H9 (cell line): ENCODE results near the gene IL1R2. TPM values are rescaled to one million over a fixed set of nuclear protein-coding genes. Genes with fewer than 3 reads are reported as not detected.

Experiments
- DNase-seq: peaks from one replicate; pipeline ENCODE4 v3.0.0-alpha.2; 2017
- H2AFZ ChIP-seq: one replicate; pipeline ENCODE4 v1.6.1; 2013; ENCODE audit warnings: mild to moderate bottlenecking, low read length, control low read depth, moderate library complexity
- H2AK5ac ChIP-seq: 2 replicates; pipeline ENCODE4 v1.6.1; 2013; ENCODE audit warnings: low read length, control low read depth, mixed read lengths; ENCODE audit not compliant: insufficient read length
- H2BK120ac ChIP-seq: one replicate; pipeline ENCODE4 v1.6.1; 2013; ENCODE audit warnings: low read depth, mild to moderate bottlenecking, low read length, control low read depth, inconsistent platforms; ENCODE audit not compliant: poor library complexity, severe bottlenecking
- H2BK12ac ChIP-seq: 2 replicates; pipeline ENCODE4 v1.6.1; 2013; ENCODE audit warnings: low read length, control low read depth, mixed read lengths, low read depth; ENCODE audit not compliant: insufficient read length
- H2BK15ac ChIP-seq: 2 replicates; pipeline ENCODE4 v1.6.1; 2013; ENCODE audit warnings: low read depth, low read length, control low read depth
- H2BK20ac ChIP-seq: one replicate; pipeline ENCODE4 v1.6.1; 2013; ENCODE audit warnings: low read depth, mild to moderate bottlenecking, low read length, control low read depth, inconsistent platforms; ENCODE audit not compliant: poor library complexity, severe bottlenecking
- H2BK5ac ChIP-seq: 2 replicates; pipeline ENCODE4 v1.6.1; 2013; ENCODE audit warnings: low read length, control low read depth, mixed read lengths; ENCODE audit not compliant: insufficient read length
- H3K14ac ChIP-seq: 2 replicates; pipeline ENCODE4 v1.6.1; 2013; ENCODE audit warnings: low read length, control low read depth; ENCODE audit not compliant: insufficient read depth
- H3K18ac ChIP-seq: 2 replicates; pipeline ENCODE4 v1.6.1; 2013; ENCODE audit warnings: low read depth, mild to moderate bottlenecking, mixed read lengths, low read length, control low read depth; ENCODE audit not compliant: insufficient read length
- H3K23ac ChIP-seq: 2 replicates; pipeline ENCODE4 v1.6.1; 2013; ENCODE audit warnings: low read length, control low read depth, mixed read lengths, low read depth; ENCODE audit not compliant: insufficient read length
- H3K23me2 ChIP-seq: 2 replicates; pipeline ENCODE4 v1.6.1; 2013; ENCODE audit warnings: low read depth, mild to moderate bottlenecking, mixed read lengths, low read length, control low read depth; ENCODE audit not compliant: insufficient read length, poor library complexity, severe bottlenecking
- H3K27ac ChIP-seq: 2 replicates; pipeline ENCODE4 v1.5.1; 2013; ENCODE audit warnings: low read length, control low read depth, mixed read lengths, low read depth; ENCODE audit not compliant: insufficient read length
- H3K27me3 ChIP-seq: 2 replicates; pipeline ENCODE4 v1.6.1; 2013; ENCODE audit warnings: low read length, control low read depth, inconsistent platforms; ENCODE audit not compliant: insufficient read depth
- H3K4ac ChIP-seq: 2 replicates; pipeline ENCODE4 v1.6.1; 2013; ENCODE audit warnings: low read depth, mild to moderate bottlenecking, control low read depth, inconsistent platforms, low read length, moderate library complexity
- H3K4me1 ChIP-seq: 2 replicates; pipeline ENCODE4 v1.6.1; 2013; ENCODE audit warnings: low read length, control low read depth, inconsistent platforms; ENCODE audit not compliant: insufficient read depth
- H3K4me2 ChIP-seq: 2 replicates; pipeline ENCODE4 v1.6.1; 2013; ENCODE audit warnings: low read length, control low read depth, mixed read lengths; ENCODE audit not compliant: insufficient read length, insufficient read depth
- H3K56ac ChIP-seq: 2 replicates; pipeline ENCODE4 v1.6.1; 2013; ENCODE audit warnings: low read depth, mild to moderate bottlenecking, mixed read lengths, low read length, control low read depth; ENCODE audit not compliant: insufficient read length
- H3K79me1 ChIP-seq: 2 replicates; pipeline ENCODE4 v1.6.1; 2013; ENCODE audit warnings: low read depth, mild to moderate bottlenecking, moderate library complexity, low read length, control low read depth, inconsistent platforms; ENCODE audit not compliant: insufficient read depth, poor library complexity, severe bottlenecking
- H3K79me2 ChIP-seq: 2 replicates; pipeline ENCODE4 v1.6.1; 2013; ENCODE audit warnings: low read length, control low read depth, inconsistent platforms; ENCODE audit not compliant: insufficient read depth
- H3K9ac ChIP-seq: 2 replicates; pipeline ENCODE4 v1.6.1; 2013; ENCODE audit warnings: low read length, control low read depth, mixed read lengths; ENCODE audit not compliant: insufficient read length; ENCODE audit errors: extremely low read depth
- H3K9me3 ChIP-seq: one replicate; pipeline ENCODE4 v1.6.1; 2013; ENCODE audit warnings: low read depth, low read length, inconsistent platforms; ENCODE audit not compliant: control insufficient read depth
- H3T11ph ChIP-seq: one replicate; pipeline ENCODE4 v1.6.1; 2013; ENCODE audit warnings: mild to moderate bottlenecking, low read length, control low read depth, inconsistent platforms
- H4K20me1 ChIP-seq: one replicate; pipeline ENCODE4 v1.6.1; 2013; ENCODE audit not compliant: control insufficient read depth, insufficient read length, insufficient read depth
- H4K5ac ChIP-seq: 2 replicates; pipeline ENCODE4 v1.6.1; 2013; ENCODE audit warnings: low read depth, mild to moderate bottlenecking, mixed read lengths, low read length, control low read depth; ENCODE audit not compliant: insufficient read length
- H4K8ac ChIP-seq: replicated peaks from 2 replicates; pipeline ENCODE4 v1.6.1; 2013; ENCODE audit warnings: low read length, control low read depth, mixed read lengths, low read depth; ENCODE audit not compliant: insufficient read length
- H4K91ac ChIP-seq: 2 replicates; pipeline ENCODE4 v1.6.1; 2013; ENCODE audit warnings: low read depth, mild to moderate bottlenecking, moderate library complexity, mixed read lengths, low read length, control low read depth; ENCODE audit not compliant: insufficient read length
- H3K27ac Mint-ChIP-seq, 3 experiments: 2 replicates in 2 of 3; 3 replicates in 1 of 3; pipeline ENCODE4 v1.8.0; 2020 to 2021; ENCODE audit warnings: mixed read lengths in 3 of 3, mild to moderate bottlenecking in 1 of 3, moderate library complexity in 1 of 3
- H3K27me3 Mint-ChIP-seq: 2 replicates; pipeline ENCODE4 v1.8.0; 2021; ENCODE audit warnings: low read depth, mild to moderate bottlenecking, moderate library complexity, mixed read lengths
- H3K36me3 Mint-ChIP-seq, 3 experiments: 2 replicates in 2 of 3; 3 replicates in 1 of 3; pipeline ENCODE4 v1.8.0; 2020 to 2021; ENCODE audit warnings: low read depth in 3 of 3, mixed read lengths in 3 of 3; ENCODE audit not compliant: insufficient read depth in 1 of 3
- H3K4me1 Mint-ChIP-seq, 2 experiments: 2 replicates each; pipeline ENCODE4 v1.8.0; 2020; ENCODE audit warnings: mixed read lengths in 2 of 2
- H3K4me3 Mint-ChIP-seq, 2 experiments: 2 replicates in 1 of 2; 3 replicates in 1 of 2; pipeline ENCODE4 v1.8.0; 2020 to 2021; ENCODE audit warnings: mild to moderate bottlenecking in 2 of 2, mixed read lengths in 2 of 2, moderate library complexity in 1 of 2
- H3K9me3 Mint-ChIP-seq, 2 experiments: 2 replicates in 1 of 2; 3 replicates in 1 of 2; pipeline ENCODE4 v1.8.0; 2020; ENCODE audit warnings: mild to moderate bottlenecking in 2 of 2, mixed read lengths in 2 of 2, moderate library complexity in 1 of 2
- CTCF ChIP-seq: fragments of 200-600 bp; sonication (generic); conservative IDR thresholded peaks from 3 replicates; pipeline ENCODE4 v1.8.0; 2021; ENCODE audit warnings: antibody characterized with exemption, mild to moderate bottlenecking
- WGBS: extraction: QIAGEN DNeasy Blood & Tissue Kit; methylation state at CpG from one replicate; pipeline ENCODE4 v1.1.7; 2013; ENCODE audit warnings: missing lambda C conversion rate, low lambda C conversion rate, mixed read lengths; ENCODE audit not compliant: insufficient read length; ENCODE audit errors: extremely low coverage; 5-methylcytosine and 5-hydroxymethylcytosine counted together
- total RNA-seq: library from RNA; stranded (reverse); gene quantifications from 2 replicates; pipeline ENCODE4 v1.2.1, GENCODE V29; 2021

IL1R2 gene
- total RNA-seq, 1 experiment from 2014 or later, result not detected

GRCh38 chr2:102006886-102007278 lies 15.1 kb downstream of the IL1R2 start:
- no CpG with 5 or more reads among the region's 11 CpGs for WGBS
- Histone ChIP-seq H3K56ac (no peak overlapping the region), H4K8ac (no peak overlapping the region), H3K18ac (no peak overlapping the region), H3K4me2 (no peak overlapping the region), H2BK5ac (no peak overlapping the region), H3K14ac (no peak overlapping the region), H3K9me3 (no peaks in the 10 kb centered on the region), H4K20me1 (no peaks in the 10 kb centered on the region), H2BK20ac (no peak overlapping the region), H2BK12ac (no peak overlapping the region), H3K23me2 (no peaks in the 10 kb centered on the region), H4K5ac (no peak overlapping the region), H2BK120ac (no peak overlapping the region), H2AK5ac (no peak overlapping the region), H3T11ph (no peak overlapping the region), H2BK15ac (no peak overlapping the region), H3K4ac (no peak overlapping the region), H3K4me1 (no peaks in the 10 kb centered on the region), H3K23ac (no peak overlapping the region), H3K79me1 (no peaks in the 10 kb centered on the region), H3K27ac (no peak overlapping the region), H2AFZ (no peak overlapping the region), H4K91ac (no peak overlapping the region), H3K79me2 (no peaks in the 10 kb centered on the region), H3K9ac (no peak overlapping the region), H3K27me3 (no peaks in the 10 kb centered on the region)
- Mint-ChIP-seq H3K36me3 (no peaks in the 10 kb centered on the region), H3K9me3 (no peaks in the 10 kb centered on the region), H3K27me3 (peaks cover 17% of the 10 kb centered on the region), H3K4me1 (peaks cover 0 to 5% of the 10 kb centered on the region in 2 experiments; a peak in 2 of 4 replicates), H3K4me3 (no peak overlapping the region), H3K27ac (no peak overlapping the region)
- DNase-seq, result no peak
- no peak for TF ChIP-seq CTCF
